MM.1S (cell line): ENCODE results near the gene TSPOAP1.

Experiments used
- EZH2 ChIP-seq: fragments of 300-600 bp; sonication (generic); optimal IDR thresholded peaks from 2 replicates; pipeline ENCODE3; 2017; ENCODE audit warnings: low read depth, mild to moderate bottlenecking, antibody characterized with exemption, low read length, mixed read lengths
- EZH2phosphoT487 ChIP-seq: fragments of 300-600 bp; sonication (generic); IDR thresholded peaks from 2 replicates; pipeline ENCODE4 v1.6.1; 2018; ENCODE audit warnings: antibody characterized with exemption, low read length
- TF ChIP-seq, protein P1 (sequence below): fragments of 300-600 bp; sonication (generic); IDR thresholded peaks from 2 replicates; pipeline ENCODE4 v1.5.1; 2016; ENCODE audit warnings: antibody characterized with exemption, low read length, mixed read lengths

DNA sequence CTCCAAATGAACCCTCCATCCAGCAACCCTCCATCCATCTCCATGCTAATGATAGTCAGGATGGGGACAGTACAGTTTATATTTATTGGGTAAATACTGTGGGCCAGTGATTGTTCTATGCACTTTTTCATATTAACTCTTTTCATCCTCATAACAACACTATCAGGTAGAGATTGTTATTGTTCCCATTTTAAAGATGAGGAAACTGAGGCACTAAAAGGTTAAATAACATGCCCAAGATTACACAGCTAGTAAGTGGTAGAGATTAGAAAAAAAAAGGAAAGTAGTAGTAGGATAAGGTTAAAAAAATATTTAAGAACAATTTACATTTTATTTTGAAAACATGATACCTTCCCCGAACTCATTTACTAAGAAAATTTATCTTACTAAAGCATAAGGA, 45.3 kb upstream of the TSPOAP1 start:
- TF ChIP-seq EZH2 (no peak), EZH2phosphoT487 (no peak)
- TF ChIP-seq, protein P1, sequence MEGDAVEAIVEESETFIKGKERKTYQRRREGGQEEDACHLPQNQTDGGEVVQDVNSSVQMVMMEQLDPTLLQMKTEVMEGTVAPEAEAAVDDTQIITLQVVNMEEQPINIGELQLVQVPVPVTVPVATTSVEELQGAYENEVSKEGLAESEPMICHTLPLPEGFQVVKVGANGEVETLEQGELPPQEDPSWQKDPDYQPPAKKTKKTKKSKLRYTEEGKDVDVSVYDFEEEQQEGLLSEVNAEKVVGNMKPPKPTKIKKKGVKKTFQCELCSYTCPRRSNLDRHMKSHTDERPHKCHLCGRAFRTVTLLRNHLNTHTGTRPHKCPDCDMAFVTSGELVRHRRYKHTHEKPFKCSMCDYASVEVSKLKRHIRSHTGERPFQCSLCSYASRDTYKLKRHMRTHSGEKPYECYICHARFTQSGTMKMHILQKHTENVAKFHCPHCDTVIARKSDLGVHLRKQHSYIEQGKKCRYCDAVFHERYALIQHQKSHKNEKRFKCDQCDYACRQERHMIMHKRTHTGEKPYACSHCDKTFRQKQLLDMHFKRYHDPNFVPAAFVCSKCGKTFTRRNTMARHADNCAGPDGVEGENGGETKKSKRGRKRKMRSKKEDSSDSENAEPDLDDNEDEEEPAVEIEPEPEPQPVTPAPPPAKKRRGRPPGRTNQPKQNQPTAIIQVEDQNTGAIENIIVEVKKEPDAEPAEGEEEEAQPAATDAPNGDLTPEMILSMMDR: no peak
